HPDE6-E6E7 (cell line): ENCODE measurements around the gene GOLGA6C.
"Not testable (repeated sequence)": the region's sequence is repeated elsewhere in the genome, so short reads cannot be mapped to it uniquely, and the experiment has no call there.

Source experiments
- DNase-seq: peaks from one replicate; pipeline ENCODE4 v3.0.0; 2011; ENCODE audit warnings: missing footprints; ENCODE audit errors: extremely low spot score

The GOLGA6C gene

GRCh38 chr15:75227663-75228280 is 30.4 kb upstream of the GOLGA6C start:
- no peak for DNase-seq

- DNase-seq: no peak
Measured at GRCh38 chr15:75228787-75229186, 29.3 kb upstream of the GOLGA6C start.

- DNase-seq: no peak
Measured at GRCh38 chr15:75229191-75230015, 28.7 kb upstream of the GOLGA6C start.

GRCh38 chr15:75230016-75230343 is 28.2 kb upstream of the GOLGA6C start:
- DNase-seq: no peak

GRCh38 chr15:75230551-75231371 is 27.4 kb upstream of the GOLGA6C start:
- DNase-seq: no peak

DNA sequence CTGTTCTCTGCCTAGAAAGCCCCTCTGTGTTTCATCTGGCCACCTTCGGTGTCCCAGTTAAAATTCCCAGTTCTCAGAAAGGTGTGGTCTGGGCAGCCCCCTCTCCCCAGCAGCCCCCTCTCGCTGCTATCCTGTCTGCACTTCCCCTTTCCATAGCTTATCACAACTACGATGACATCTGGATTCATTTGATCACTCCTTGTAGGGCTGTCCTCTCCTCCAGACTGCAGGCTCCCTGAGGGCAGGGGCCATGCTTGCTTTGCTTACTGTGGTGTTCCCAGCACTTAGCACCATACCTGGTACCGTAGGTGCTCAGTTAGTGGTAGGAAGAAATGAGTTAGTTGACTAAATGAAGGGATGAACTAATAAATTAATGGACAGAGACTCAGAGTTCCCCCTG is 26.3 kb upstream of the GOLGA6C start:
- DNase-seq: no peak

DNA sequence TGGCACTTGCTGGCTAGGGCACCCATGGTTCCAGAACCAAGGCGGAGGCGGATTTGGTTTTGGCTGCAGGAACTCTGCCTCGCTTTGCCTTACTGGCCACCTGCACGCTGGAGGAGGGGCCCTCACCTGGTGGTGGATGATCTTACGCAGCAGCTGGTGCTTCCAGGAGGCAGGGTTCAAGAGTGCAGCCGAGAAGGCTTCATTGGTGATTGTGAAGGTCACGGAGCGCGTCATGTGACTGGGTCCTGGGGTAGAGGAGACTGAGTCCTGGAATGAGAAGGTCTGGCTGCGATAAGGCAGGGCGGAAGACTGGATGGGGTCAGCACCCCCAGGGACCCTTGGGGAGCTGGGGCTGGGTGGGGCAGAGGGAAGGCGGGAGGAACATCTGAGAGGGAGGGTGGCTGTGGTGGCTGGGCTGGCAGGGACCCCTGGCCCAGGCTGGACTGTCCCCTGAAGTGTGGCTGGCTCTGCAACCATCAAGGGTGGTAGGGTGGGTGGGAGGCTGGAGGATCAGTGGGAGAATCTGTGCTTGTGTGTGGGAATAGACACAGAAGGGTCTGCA is 25.8 kb upstream of the GOLGA6C start:
- no peak for DNase-seq

- DNase-seq: no peak
Measured at GRCh38 chr15:75232826-75233503, 25.2 kb upstream of the GOLGA6C start.

- no peak for DNase-seq
Measured at GRCh38 chr15:75233504-75234190, 24.5 kb upstream of the GOLGA6C start.

GRCh38 chr15:75234191-75234810 is 23.8 kb upstream of the GOLGA6C start:
- DNase-seq: no peak

GRCh38 chr15:75235051-75235673 is 23.0 kb upstream of the GOLGA6C start:
- no peak for DNase-seq

GRCh38 chr15:75235760-75236729 is 22.1 kb upstream of the GOLGA6C start:
- no peak for DNase-seq

- DNase-seq: no peak
Measured at GRCh38 chr15:75237316-75237982, 20.7 kb upstream of the GOLGA6C start.

GRCh38 chr15:75238150-75238549 is 20.0 kb upstream of the GOLGA6C start:
- DNase-seq: no peak

GRCh38 chr15:75245741-75246140 is 12.4 kb upstream of the GOLGA6C start:
- DNase-seq: not testable (repeated sequence)

GRCh38 chr15:75248991-75249390 is 9.1 kb upstream of the GOLGA6C start:
- DNase-seq: not testable (repeated sequence)

DNA sequence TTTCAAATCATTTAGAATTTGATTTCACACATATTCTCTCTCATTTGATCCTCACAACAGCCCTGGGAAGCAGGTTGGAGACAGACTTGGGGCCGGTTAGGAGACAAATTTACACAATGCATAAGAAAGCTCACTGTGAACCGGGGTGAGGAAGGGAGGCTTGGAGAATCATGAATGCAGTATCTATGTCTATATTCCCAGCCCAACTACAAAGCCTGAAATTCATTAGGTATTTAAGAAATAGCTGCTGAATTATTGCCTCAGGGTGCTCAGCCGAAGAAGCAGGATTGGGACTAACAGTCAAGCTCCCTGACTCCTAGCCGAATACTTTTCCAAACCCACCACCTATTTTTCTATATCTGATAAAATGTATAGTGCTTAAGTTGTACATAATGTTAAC is 8.4 kb upstream of the GOLGA6C start:
- no peak for DNase-seq

GRCh38 chr15:75251343-75251742 is 6.8 kb upstream of the GOLGA6C start:
- DNase-seq: not testable (repeated sequence)
